Limb (tissue), 2 donors: ENCODE results near the gene NHSL2.
A peak's percentile ranks its signal among the peaks of the same experiment; 100 is the strongest.
"Not testable (repeated sequence)": the region's sequence is repeated elsewhere in the genome, so short reads cannot be mapped to it uniquely, and the experiment has no call there.

Source experiments
- DNase-seq, 2 donors: peaks; one replicate each; pipeline ENCODE4 v3.0.0-alpha.2; 2016; ENCODE audit errors: extremely low spot score in 2 of 2

Gene NHSL2

DNA sequence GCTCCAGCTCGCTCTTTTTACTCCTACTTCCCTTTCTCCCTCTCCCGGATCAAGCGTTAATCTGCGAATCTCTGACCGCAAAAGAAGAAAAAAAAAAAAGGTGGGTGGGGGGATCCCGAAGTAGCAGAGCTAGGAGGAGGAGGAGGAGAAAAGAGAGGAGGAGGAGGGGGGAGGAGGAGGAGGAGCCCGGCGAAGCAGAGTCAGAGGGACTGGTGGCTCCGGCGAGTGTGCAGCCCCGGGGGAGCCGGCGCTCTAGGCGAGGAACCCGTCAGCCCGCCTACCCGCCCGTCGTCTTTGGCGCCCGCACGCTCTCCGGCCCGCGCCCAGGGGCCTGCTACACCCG is at the start of gene NHSL2:
Gene NHSL2 (plus strand): TSS at position 203 of the 343 bp plus-strand sequence.
- DNase-seq = peak in 1 of 2 donors; percentile 46

DNA sequence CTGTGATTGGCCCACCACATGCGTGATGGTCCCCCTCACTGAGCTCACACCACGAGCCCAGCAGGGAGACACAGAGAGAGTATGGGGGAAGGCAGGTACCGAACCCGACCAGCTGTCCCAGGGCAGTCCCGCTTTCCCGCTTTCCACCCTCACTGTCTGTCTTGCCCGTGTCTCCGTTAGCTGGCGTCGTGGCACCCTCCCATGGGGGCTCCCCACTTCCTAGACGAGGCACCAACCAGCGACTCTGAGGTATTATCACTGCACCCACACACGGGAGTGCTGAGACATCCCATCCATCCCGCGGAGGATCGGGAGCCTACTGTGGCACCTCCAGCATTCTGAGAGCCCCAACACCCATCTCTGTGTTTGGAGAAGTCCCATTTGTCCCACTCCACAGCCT is 43.0 kb upstream of the NHSL2 start:
- no peak for DNase-seq

DNA sequence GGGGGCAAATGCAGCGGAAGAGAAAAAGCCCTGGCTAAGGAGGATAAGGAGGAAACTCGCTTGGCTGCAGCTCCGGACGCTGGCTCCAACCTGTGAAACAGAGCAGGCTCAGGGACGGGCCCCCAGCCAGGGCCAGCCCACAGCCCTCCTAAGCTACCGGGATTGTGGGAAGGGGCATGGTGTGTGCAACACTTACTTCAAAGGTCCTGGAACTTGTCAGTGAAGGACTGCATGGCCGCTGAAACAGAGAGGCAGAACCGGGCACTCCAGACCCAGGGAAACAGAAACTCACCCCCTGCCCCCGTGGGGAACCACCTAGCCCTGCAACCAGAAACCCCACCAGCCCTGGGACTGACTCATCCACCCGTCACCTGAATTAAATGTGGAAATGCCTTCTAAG is 41.1 kb upstream of the NHSL2 start:
- not testable (repeated sequence) for DNase-seq

DNA sequence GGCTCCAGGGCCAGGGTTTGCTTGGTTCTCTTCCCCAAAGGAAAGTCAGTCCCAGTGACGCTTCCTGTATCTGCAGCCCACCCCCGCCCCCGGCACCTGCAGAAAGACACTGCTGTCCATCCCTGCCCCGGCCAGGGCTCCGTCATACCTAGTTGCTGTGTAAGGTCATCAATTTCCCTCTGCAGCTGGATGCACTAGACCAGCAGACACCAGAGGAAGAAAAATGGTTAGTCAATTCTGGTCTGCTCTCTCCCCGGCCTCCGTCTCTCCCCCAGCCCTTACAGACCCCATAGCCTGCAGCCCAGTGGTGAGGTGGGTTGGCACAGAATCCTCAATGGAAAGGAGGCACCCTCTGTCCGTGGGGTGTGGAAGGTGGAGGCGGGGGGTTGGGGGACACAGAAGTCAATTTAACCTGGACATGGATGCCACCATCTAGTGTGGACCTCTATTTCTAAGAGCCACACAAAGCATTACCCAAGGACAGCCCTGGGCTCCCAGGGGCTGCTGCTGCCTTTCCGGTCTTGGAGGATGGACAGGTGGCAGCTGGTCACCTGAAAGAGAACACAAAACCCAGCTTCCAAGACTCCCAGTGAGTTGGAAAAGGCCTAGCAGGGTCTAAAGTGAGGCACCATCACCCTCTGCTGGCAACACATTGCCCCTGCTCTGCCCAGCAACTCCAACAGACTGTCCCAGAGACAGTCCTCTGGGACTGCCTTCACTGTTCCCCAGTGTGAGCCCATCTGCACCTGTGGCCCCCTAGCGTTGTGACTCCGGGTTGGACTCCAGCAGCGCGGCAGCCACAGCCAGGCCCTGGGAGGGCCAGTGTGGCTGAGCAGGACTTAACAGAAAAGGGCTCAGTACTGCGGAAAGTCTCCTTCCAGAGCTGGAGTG is 40.2 kb upstream of the NHSL2 start:
- no peak for DNase-seq

DNA sequence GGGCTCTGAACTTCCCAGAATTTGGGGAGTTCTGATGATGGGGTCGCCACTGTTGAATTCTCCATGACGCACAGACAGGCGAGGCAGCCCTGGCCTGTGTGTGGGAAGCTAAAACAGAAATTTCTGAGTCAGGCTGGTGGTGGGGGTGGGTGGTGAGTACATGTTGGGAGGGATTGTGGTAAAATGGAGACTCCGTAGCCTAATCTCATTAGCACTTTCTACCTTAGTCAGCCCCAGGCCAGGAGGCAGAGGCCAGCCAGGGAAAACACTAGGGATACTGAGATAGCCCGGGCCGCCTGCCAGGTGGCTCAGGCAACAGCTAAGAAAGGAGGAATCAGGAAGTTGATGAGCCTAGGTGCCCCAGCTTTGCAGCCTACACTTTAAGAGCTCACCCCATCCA is 39.3 kb upstream of the NHSL2 start:
- no peak for DNase-seq

DNA sequence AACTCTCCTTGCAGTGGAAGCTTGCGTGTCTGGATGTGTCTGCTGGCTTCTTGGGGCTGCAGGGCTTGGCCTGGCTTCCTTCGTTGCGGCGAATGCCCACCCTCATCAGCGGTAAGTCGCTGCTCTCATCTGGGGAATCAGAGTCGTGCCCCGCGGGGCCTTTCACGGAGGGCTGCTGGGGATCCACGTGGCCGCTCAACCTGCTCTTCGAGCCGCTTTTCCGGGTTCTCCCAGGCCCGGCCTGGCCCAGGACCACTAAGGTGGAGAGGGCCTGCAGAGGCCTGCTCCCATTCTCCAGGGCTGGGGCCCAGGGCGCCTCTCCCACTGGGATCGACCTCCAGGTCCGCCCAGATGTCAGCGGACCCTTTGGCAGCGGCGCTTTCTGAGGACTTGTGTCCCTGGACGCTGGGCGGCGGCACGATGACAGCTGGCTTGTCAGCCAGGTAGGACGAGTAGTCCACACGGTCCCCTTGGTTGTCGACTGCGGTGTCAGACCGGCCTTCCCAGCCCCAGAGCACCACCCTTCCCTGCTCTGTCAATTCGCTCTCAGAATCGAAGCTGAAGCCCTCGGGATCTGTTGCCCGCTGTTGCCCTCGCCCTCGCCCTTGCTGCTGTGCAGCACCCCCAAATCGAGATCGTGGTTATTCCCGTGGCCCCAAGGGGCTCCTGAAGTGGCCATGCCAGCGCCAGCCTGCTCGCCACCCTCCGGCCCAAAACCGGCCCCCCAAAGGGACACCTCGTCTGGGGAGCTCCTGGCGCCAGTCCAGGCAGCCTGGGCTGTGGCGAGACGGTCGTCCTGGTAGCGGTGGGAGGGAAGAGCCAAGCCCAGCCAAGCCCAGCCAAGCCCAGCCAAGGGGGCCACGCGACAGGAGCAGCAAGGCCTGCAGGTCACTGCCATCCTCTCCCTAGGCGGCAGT is 37.8 kb upstream of the NHSL2 start:
- DNase-seq = no peak

DNA sequence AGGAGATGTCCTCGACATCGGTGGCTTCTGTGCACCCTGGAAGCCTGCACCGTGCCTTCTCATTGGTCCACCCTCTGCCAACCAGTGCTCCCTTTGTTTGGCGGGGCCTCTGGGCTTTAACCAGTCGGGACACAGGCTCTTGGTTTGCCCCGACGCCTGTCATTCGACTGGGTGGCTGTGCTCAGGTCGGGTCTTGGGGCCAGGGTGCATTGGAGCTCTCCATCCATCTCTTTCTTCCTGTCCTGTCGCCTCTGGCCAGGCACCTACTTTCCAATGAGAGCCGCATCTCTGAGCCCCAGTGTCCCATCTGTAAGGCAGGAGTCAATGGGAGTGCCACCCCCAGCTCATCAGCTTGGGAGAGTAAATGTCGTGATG is 37.2 kb upstream of the NHSL2 start:
- no peak for DNase-seq

DNA sequence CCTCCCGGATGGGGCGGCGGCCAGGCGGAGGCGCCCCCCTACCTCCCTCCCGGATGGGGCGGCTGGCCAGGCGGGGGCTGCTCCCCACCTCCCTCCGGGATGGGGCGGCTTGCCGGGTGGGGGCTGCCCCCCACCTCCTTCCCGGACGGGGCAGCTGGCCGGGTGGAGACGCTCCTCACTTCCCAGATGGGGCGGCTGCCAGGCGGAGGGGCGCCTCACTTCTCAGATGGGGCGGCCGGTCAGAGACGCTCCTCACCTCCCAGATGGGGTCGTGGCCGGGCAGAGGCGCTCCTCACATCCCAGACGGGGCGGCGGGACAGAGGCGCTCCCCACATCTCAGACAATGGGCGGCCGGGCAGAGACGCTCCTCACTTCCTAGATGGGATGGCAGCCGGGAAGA is 33.8 kb upstream of the NHSL2 start:
- not testable (repeated sequence) for DNase-seq

DNA sequence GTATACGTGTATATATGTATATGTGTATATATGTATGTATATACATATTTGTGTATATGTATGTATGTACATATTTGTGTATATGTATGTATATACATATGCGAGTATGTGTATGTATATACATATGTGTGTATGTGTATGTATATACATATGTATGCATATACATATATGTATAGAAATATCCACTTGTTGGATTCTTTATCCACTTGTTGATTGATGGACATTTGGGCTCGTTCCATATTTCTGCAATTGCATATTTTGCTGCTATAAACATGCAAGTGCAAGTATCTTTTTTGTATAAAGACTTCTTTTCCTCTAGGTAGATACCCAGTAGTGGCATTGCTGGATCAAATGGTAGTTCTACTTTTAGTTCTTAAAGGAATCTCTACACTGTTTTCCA is 25.5 kb upstream of the NHSL2 start:
- DNase-seq = no peak

DNA sequence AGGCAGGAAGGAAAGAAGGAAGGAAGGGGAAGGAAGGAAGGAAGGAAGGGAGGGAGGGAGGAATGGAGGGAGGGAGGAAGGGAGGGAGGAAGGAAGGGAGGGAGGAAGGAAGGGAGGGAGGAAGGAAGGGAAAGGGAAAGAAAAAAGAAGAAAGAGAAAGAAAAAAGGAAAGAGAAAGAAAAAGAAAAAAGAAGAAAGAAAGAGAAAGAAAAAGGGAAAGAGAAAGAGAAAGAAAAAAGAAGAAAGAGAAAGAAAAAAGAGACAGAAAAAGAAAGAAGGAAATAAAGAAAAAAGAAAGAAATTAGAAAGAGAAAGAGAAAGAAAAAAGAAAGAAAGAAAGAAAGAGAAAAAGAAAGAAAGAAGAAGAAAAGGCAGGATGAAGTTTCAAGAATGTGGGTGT is 15.0 kb upstream of the NHSL2 start:
- DNase-seq = no peak

DNA sequence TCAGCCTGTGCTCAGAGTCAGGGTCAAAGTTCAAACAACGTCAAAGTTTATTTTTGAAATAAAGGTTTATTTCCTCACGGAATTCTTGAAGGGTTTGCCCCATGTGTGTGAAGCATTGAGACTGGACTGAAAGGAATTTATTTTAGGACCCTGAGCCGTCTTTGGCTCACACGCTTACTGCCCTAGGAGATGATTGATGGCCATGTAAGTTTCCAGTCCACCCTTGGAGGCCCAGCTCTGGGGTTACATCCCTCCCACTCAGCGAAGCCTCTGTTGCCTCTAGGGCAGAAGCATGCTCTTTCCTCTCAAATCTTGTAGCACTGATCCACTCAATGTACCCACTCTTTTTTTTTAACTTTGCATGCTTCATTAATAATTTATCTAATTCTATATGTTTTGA is 4.5 kb upstream of the NHSL2 start:
- no peak for DNase-seq

DNA sequence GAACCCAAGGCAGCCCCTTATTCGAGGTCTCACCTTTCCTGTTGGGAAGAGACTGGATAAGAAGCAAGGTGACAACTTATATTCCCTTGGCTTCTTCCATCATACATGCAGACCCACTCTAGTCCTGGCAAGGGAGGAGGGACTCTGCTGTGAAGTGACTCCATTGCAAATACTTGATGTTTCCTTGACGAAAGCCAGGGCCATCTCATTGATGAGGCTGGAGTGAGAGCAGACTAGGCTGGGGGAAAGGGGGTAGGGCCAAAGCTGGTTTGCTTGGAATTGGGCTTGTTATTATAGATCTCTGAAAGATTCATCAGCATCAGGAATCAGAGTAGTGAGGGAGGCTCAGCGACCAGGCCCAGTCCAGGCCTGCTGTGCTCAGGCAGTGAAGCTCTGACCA is 2.3 kb upstream of the NHSL2 start:
- DNase-seq = no peak

DNA sequence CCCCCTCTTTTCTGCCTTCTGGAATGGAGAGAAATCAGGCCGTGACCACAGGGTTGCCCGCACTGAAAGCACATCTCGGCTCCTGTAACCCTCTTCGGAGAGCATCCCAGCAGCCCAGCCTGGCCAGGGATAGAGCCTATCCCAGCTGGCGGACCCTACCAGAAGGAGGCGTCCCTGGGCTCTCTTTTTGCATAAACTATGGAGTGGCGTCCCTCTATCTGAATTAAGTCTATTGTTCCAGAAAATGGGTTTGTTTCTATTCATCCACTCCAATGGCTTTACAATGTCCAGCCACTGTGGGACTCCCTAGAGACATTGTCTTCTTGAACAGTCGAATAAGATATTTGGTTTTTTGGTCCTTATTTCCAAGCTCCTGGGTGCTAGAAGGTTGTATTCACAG is 689 bp upstream of the NHSL2 start:
- DNase-seq = no peak

DNA sequence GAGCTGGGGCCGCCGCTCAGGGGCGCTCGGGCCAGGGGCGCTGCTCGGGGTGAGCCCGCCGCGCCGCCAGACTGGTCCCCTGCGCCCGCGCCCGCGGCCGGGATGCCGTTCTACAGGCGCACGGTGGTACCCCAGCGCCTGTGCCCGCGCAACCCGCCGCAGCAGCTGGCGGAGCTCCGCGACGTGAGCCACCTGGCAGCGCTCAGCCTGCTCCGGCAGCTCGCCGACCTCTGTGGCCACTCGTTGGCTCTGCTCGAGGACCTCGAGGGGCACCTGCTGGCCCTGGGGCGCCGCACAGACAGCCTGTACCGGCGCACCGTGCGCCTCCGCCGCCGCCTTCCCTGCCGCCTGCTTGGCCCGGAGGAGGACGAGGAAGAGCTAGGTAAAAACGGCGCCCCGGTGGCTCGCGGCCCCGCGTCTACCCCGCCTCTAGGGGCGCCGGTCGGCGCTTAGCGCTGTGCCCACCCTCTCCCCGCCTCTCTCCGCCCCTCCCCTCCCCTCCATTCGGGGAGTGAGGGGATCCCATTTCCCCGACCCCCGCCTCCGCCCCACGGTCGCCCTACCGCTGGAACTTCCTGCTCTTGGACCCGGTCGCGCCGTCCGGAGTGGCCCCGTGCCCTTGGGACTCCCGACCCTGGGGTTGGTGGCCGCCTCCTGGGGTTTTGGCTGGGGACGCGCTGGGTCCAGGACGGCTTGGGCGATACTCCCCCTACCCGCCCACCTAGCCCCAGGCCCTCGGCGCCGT is 513 bp downstream of the NHSL2 start:
- peak in 1 of 2 donors; percentile 55 for DNase-seq

DNA sequence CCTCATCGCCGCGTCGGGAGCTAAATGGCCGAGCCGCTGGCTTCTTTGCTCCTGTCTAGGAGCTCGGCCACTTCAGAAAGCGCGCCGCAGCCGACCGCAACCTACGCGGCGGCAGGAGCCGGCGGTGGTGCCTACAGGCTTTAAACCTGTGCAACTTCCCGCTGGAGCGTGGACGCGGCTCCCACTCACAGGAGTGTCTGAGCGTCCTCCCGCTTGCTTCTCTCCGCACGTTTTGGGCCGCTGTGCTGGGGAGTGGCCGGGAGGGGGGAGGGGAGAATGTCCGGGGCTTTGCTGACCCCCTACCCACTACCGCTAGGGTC is 1.0 kb downstream of the NHSL2 start:
- DNase-seq = no peak

DNA sequence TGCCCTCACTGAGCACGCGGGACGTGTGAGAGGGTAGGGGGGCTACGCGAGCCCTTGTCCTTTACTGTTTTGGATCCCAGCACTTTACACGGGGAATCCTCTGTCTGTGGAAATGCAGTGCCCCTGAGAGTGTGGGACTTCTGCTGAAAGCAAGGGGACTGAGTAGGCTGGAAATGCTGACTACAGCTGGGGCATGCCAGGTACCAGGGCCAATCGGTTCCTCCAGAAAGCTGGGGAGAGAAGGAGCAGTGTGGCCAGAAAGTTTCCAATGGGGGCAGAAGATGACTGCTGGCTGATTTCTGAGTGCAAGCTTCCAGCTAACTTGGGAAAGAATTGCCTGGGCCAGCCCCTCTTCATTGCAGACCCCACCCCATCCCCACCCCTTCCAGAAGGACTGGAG is 1.5 kb downstream of the NHSL2 start:
- DNase-seq = no peak

DNA sequence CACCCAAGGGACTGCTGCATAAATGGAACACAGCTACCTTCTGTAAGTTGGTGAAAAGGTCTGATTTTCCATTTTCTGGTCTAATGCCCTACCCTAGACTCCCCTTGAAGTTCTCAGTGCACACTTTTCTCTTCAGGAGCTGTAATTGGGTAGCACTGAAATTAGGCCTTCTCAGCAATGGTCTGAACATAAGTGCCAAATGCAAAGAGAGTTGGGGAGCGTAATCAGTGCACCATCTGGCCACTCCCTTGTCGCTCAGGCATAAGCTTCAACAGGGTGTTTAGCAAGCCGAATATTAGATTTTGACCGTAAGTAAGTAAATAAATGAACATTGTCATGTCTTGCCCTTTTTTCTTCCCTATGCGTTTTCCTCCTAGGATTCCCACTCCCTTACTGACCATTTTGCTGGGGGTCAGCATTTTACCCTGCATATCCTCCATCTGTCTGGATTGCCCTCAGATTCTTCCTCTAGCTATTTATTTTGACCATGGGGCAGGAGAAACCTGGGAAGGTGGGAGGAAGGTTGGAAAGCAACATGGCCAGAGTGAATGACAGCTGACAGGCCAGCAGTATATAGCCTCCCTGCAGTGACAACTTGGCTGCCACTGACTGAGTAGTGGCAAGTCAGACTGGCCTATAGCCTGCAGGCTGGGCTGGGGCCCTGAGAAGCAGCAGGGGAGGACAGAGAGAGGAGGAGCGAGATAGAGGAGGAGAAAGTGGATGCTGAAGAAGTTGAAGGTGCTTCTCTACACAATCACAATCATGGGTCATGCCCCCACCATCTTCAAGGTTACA is 2.7 kb downstream of the NHSL2 start:
- DNase-seq = no peak

DNA sequence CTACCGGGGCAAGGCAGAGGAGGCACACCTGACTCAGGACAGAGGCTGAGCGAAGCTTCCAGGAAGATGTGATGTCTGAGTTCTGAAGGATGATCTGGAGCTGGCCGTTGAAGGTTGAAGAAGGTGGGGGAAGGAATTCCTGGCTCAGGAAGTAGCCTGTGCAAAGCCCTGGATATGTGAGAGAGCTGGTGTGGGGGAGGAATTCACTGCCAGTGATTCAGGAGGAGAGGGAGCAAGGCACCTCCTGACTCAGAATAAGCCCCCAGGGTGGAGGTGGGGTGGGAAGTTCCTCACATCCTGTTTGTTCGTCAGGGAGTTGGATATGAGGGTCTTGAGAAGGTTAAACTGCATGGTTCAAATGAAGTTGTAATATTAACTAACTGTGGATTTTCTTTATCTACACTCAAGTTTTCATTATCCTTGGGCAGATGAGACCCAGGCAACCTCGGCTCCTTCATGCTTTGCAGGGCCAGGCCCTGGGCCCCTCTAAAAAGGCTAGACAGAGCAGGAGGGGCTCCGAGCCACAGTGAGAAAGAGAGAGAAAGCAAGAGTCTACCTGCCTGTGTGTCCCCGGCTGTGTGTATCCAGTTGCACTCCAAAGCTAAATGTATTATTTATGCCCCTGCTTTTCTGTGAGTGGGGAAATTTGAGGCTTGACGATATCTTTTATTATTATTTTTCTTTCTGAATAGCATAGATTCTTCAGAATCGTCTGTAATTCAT is 7.1 kb downstream of the NHSL2 start:
- DNase-seq = no peak

DNA sequence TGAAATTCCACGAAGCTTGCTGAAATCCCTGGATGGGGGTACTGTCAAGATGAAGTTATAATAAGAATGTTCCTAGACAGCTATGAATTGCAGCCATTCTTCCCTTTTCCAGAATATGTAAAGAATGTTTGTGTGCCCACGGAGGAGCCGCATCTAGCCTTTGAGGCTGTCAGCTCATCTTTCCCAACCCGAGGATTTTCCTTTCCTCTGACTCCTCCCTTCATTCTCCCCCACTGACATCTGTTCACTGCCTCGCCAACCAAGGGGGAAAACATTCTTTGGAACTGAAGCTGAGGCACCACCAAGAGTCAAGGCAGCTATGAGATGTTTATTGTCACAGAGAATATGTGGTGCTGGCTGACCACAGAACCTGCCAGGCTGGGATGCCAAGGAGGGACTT is 8.8 kb downstream of the NHSL2 start:
- no peak for DNase-seq

DNA sequence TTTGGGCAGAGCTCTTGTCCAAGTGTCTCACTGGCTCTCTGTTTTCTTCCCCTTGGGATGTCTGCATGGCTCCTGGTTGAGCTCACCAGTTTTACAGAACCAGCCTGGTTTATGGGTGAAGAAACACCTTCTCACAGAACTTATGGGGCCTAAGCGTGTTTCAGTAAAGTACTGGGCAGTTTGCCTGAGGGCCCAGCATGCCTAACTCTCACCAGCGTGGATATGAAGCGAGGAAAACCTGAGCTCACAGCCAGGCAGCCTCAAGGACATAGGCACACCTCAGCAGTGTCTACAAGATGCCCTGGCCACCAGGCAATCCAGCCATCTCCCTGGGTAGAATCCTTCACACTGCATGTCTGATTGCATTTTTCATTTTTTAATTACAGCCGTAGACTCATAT is 9.2 kb downstream of the NHSL2 start:
- DNase-seq = no peak

DNA sequence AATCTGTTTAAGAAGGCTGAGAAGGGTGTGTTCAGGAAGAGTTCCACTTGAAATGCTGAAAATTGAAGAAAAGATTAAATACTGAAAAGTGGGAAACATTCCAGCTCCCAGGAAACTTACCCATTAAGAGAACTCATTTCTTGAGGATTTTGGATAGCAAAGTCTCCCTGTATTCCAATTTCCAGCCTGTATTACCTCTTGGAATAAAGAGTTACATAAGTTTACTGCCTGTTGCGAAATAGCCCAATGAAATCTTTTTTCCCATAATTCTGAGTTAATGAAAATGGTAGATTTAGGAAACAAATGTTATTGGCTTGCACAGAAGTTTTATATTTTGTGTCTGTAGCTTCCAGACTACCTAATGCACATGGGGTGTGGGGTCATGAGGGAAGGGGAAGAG is 12.0 kb downstream of the NHSL2 start:
- DNase-seq = no peak
